Measurements from ENCODE around the gene SCAPER. TPM values are rescaled to one million over a fixed set of nuclear protein-coding genes. Genes with fewer than 3 reads are reported as not detected.

The SCAPER gene
- polyA plus RNA-seq, 3 donors = 24.0 to 28.2 (median 25.3) TPM

GRCh38 chr15:76341366-76342057 is 563.6 kb downstream of the SCAPER start:
- no peak for DNase-seq

GRCh38 chr15:76340803-76341365 is 564.3 kb downstream of the SCAPER start:
- no peak for DNase-seq

GRCh38 chr15:76340198-76340802 is 564.8 kb downstream of the SCAPER start:
- DNase-seq = no peak

GRCh38 chr15:76339305-76340197 is 565.6 kb downstream of the SCAPER start:
- DNase-seq = no peak

- no peak for DNase-seq
Measured at GRCh38 chr15:76338486-76339304, 566.4 kb downstream of the SCAPER start.

- DNase-seq = no peak
Measured at GRCh38 chr15:76337696-76338485, 567.2 kb downstream of the SCAPER start.

GRCh38 chr15:76337059-76337695 is 568.0 kb downstream of the SCAPER start:
- DNase-seq = no peak

GRCh38 chr15:76336254-76337058 is 568.7 kb downstream of the SCAPER start, which contains the start of gene ISL2:
ISL2 (plus strand) TSS chr15:76336773; CDS start chr15:76336884, 111 bp downstream.
- DNase-seq = no peak

GRCh38 chr15:76335307-76336253 is 569.6 kb downstream of the SCAPER start:
- DNase-seq = no peak

GRCh38 chr15:76334438-76335306 is 570.5 kb downstream of the SCAPER start:
- DNase-seq = no peak

GRCh38 chr15:76333720-76334437 is 571.3 kb downstream of the SCAPER start:
- DNase-seq = no peak

GRCh38 chr15:76333309-76333708 is 571.8 kb downstream of the SCAPER start:
- DNase-seq = no peak

GRCh38 chr15:76332796-76333195 is 572.3 kb downstream of the SCAPER start:
- DNase-seq = no peak

GRCh38 chr15:76330080-76330680 is 575.0 kb downstream of the SCAPER start:
- DNase-seq = no peak

GRCh38 chr15:76328958-76329357 is 576.2 kb downstream of the SCAPER start:
- no peak for DNase-seq

All from renal pelvis (tissue), 4 donors.